Measurements from ENCODE around the gene TJP3. TPM values are rescaled to one million over a fixed set of nuclear protein-coding genes. Genes with fewer than 3 reads are reported as not detected.

The TJP3 gene
- total RNA-seq, 3 donors from 2014 or later, result 0.16 to 36.6 (median 20.0) TPM

- H3K4me1 ChIP-seq, result peaks cover 3 to 5% of the 10 kb centered on the region in 2 donors
- TF ChIP-seq POLR2AphosphoS5 (IDR thresholded peaks at IDR 0.05), result no peak
- TF ChIP-seq POLR2A (IDR thresholded peaks at IDR 0.05), result no peak
- no peak for TF ChIP-seq CTCF (IDR thresholded peaks at IDR 0.05)
- no peaks in the 10 kb centered on the region for H3K36me3 ChIP-seq
- peak overlapping the region; percentile 91 to 99 (median 92) for H3K4me3 ChIP-seq
- intact Hi-C loops (cut with DNase I; ENCODE audit: low total_unique reads), result loop anchor here (1.0 kb wide), 1 partner anchor 33 kb away; no protein-coding TSS in a partner anchor
- H3K27me3 ChIP-seq, result no peaks in the 10 kb centered on the region
- DNase-seq (ENCODE audit: low spot score in 2 of 2), result no peak
- H3K27ac ChIP-seq, result peak overlapping the region; percentile 71 to 90
- H3K9me3 ChIP-seq, result no peaks in the 10 kb centered on the region
Measured at GRCh38 chr19:3699741-3700241, 8.4 kb upstream of the TJP3 start.

- Histone ChIP-seq H3K36me3 (no peaks in the 10 kb centered on the region), H3K27me3 (no peaks in the 10 kb centered on the region), H3K9me3 (no peaks in the 10 kb centered on the region), H3K4me3 (peak within 1 kb of the TSS; percentile 91 to 99 (median 92)), H3K27ac (peak within 1 kb of the TSS; percentile 71 to 90), H3K4me1 (peaks cover 3 to 5% of the 10 kb centered on the region in 2 donors)
- intact Hi-C loops (cut with DNase I; ENCODE audit: low total_unique reads), result no loop called here
- DNase-seq (ENCODE audit: low spot score in 2 of 2), result peak; percentile 81 to 92
- TF ChIP-seq POLR2AphosphoS5 (IDR thresholded peaks at IDR 0.05) (peak in 2 of 3 donors; percentile 6 to 8), POLR2A (IDR thresholded peaks at IDR 0.05) (no peak), CTCF (IDR thresholded peaks at IDR 0.05) (peak; percentile 67 to 88 (median 76))
Measured at GRCh38 chr19:3700242-3701032, 7.7 kb upstream of the TJP3 start, which contains the start of gene PIP5K1C. Gene PIP5K1C (minus strand): TSS chr19:3700468. CDS start chr19:3700390, 78 bp downstream.

- no peak for DNase-seq (ENCODE audit: low spot score in 2 of 2)
- intact Hi-C loops (cut with DNase I; ENCODE audit: low total_unique reads), result no loop called here
- Histone ChIP-seq H3K9me3 (no peaks in the 10 kb centered on the region), H3K36me3 (no peaks in the 10 kb centered on the region), H3K4me1 (peaks cover 3 to 5% of the 10 kb centered on the region in 2 donors), H3K27me3 (no peaks in the 10 kb centered on the region), H3K4me3 (no peak overlapping the region), H3K27ac (no peak overlapping the region)
- no peak for TF ChIP-seq POLR2AphosphoS5 (IDR thresholded peaks at IDR 0.05)
- TF ChIP-seq POLR2A (IDR thresholded peaks at IDR 0.05), result no peak
- TF ChIP-seq CTCF (IDR thresholded peaks at IDR 0.05), result no peak
Measured at GRCh38 chr19:3701200-3701599, 7.0 kb upstream of the TJP3 start.

- no peak for DNase-seq (ENCODE audit: low spot score in 2 of 2)
- TF ChIP-seq POLR2AphosphoS5 (IDR thresholded peaks at IDR 0.05) (no peak), CTCF (IDR thresholded peaks at IDR 0.05) (no peak), POLR2A (IDR thresholded peaks at IDR 0.05) (no peak)
- peak overlapping the region in 2 of 3 donors; percentile 53 to 62 for H3K4me3 ChIP-seq
- no peaks in the 10 kb centered on the region for H3K27me3 ChIP-seq
- H3K9me3 ChIP-seq, result no peaks in the 10 kb centered on the region
- intact Hi-C loops (cut with DNase I; ENCODE audit: low total_unique reads), result no loop called here
- no peaks in the 10 kb centered on the region for H3K36me3 ChIP-seq
- peak overlapping the region; percentile 84 to 95 for H3K27ac ChIP-seq
- H3K4me1 ChIP-seq, result peaks cover 0 to 7% of the 10 kb centered on the region in 2 donors
Measured at GRCh38 chr19:3707868-3708206, 347 bp upstream of the TJP3 start.

- Histone ChIP-seq H3K27me3 (no peaks in the 10 kb centered on the region), H3K36me3 (no peaks in the 10 kb centered on the region), H3K9me3 (no peaks in the 10 kb centered on the region), H3K4me1 (peaks cover 0 to 8% of the 10 kb centered on the region in 2 donors), H3K27ac (peak overlapping the region; percentile 55), H3K4me3 (no peak overlapping the region)
- intact Hi-C loops (cut with DNase I; ENCODE audit: low total_unique reads), result no loop called here
- peak in 1 of 3 donors; percentile 23 for TF ChIP-seq POLR2AphosphoS5 (IDR thresholded peaks at IDR 0.05)
- TF ChIP-seq CTCF (IDR thresholded peaks at IDR 0.05), result no peak
- peak; percentile 74 to 93 for DNase-seq (ENCODE audit: low spot score in 2 of 2)
Measured at GRCh38 chr19:3710265-3710812, 2.2 kb downstream of the TJP3 start.
